GM19438 (cell line): Measurements from ENCODE around the gene ZNF335.
"Not testable (repeated sequence)": the region's sequence is repeated elsewhere in the genome, so short reads cannot be mapped to it uniquely, and the experiment has no call there.

Source experiments
- ATAC-seq: cut with Tn5 transposase; IDR thresholded peaks from one replicate; pipeline ENCODE4 v1.9.1; 2021; ENCODE audit warnings: low read depth; ENCODE audit not compliant: unreplicated experiment

ZNF335 gene

DNA sequence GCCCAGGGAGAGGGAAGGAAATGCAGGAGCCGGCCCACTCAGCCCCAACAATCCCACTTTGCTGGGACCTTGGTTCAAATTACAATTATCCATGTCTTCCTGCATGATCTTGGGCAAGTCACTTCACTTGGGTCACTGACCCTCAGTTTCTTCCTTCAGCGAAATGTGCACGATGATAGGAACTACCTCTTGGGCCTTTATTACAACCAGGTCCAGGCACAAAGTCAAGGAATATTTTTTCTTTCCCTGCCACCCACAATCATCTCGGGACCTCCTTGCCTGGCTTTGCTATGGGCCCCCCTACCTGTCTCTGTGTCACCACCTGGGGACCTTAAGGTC is 59.7 kb downstream of the ZNF335 start:
- ATAC-seq, result no peak

DNA sequence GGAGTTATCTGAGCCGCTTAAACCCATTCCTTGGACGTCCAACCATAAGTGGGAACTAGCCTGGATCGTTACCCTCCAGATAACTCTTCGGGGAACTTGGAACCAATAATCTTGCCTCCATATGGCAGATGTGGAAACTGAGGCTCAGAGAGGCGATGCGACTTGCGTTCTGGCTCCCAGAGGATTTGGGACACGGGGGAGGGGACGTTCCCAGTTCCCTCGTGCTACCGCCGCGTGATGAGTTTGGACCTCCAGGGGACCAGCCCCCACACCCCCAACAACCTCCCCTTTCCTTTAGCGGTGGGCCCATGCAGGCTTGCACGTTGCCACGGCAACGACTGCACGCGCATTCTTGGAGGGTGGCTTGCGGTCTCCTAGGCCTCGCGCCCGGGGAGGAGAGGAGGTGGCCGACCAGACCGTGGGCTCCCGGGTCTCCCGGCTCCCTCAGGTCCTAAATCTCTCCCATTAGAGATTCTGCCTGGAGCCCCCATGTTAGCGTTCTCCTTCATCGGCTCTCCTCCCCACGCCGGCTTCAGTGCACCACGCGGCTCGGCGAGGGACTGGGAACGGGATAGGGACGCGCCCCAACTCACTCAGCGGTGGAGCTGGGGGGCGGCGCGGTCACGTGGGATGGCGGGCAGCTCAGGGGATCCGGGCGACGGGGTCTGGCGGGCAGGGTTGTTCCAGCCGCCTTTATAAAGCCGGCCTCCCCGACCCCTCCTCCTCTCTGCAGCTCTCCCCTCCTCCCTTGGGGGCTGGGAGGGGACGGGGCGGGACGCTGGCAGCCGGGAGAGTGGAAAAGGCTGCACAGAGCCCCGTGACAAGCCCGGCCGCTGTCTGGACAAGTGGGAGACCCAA is 60.3 kb downstream of the ZNF335 start, which contains the start of gene PLTP:
TSS of gene PLTP (minus strand) at position 670 of the 858 bp plus-strand sequence. CDS start 703 bp downstream, outside the sequence.
- no peak for ATAC-seq

DNA sequence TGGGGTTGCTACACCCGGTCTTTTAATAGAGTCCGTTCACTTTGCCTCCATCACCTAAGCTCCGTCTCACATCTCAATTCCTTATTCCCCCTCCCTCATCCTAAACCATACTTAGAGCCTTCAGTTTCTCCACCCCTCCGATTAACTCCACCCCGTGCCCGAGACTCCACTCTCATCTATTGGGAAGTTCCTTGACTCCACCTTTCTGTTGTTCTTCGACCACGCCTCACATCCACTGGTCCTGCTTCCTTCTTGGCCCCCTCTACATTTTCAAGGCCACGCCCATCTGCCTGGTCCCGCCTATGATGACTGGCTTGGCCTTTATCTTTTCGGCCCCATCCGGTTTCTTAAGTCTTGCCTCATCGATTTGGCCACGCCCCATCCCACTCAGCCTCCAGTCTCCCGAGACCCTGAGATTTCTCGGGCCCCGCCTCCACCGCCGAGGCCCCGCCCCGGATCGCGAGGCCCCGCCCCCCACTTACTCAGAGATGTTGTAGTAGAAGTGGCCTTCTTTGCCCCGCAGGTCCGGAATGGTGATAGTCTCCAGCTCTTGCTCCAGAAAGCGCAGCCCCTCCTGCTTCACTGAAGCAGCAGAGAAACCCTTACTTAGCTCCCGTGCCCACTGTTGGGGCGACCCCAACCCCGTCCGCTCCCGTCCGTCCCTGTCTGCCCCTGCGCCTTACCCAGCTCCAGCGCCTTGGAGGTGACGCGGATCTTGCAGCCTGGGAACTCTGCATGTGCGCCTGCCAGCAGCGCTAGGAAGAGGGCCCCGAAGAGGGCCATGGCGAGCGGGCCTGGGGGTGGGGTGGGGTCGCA is 61.1 kb downstream of the ZNF335 start:
- ATAC-seq, result peak; percentile 92

DNA sequence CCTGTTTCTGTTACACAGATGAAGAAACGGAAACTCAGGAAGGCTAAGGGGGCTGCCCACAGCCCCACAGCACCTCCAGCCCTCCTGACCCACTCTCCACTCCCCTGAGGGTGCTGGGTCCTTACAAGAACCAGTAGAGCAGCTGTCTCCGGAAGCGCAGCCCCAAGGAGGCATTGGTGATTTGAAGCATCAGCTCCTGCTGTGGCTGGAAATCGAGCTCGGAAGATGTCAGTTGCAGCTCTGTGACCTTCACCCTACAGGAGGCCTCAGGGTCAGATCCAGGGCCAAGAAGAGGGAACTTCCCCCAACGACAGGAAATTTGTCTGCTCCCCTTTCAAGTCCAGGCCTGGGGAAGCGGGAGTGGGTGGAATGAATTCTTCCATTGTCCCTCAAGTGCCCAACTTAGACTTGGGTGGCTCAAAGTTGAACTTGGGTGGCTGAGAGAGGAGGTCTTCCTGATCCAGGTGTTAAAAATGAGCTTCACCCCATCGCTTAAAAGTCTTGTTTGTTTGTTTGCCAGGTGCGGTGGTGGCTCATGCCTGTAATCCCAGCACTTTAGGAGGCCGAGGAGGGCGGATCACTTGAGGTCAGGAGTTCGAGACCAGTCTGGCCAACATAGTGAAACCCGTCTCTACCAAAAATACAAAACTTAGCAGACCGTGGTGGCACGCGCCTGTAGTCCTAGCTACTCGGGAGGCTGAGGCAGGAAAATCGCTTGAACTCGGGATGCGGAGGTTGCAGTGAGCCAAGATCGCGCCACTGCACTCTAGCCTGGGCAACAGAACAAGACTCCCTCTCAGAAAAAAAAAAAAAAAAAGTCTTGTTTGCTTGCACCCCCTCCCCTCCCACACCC is 62.0 kb downstream of the ZNF335 start:
- no peak for ATAC-seq

DNA sequence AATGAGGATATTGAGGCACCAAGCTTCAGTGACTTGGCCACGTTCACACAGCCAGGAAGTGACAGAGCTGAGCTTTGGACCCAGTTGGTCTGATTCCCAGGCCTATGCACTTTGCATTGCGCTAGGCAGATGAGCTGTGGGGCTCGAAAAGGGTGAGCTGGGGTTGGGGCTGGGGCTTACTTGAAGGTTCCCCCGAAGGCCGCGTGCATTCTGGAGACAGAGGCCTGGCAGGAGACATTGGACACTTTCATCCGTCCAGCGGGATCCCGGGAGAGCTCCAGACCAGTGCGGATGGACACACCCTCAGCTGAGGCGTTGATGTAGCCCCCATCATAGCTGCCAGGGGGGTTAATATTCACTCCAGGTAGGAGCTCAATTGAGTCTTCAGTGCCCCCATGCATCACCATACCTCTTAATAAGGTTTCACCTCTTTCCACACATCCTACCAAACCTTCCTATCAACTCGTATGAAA is 62.6 kb downstream of the ZNF335 start:
- ATAC-seq, result no peak

DNA sequence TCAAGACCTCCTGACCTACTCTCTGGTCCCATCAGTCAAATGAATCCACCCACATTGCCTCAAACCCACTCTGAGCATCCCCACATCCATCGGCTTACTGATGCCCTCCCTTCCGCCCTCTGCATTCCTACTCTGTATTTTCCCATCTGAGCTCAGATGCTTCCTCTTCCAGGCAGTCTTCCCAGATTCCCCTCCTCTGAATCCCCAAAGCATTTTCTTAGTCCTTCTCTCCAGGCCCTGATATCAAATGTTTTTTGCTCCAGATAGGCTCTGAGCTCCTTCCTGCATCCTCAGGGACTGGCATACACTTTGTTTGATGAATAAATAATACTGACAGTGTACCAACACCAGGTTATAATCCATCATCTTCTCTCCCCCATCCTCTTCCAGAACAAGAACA is 63.9 kb downstream of the ZNF335 start:
- no peak for ATAC-seq

DNA sequence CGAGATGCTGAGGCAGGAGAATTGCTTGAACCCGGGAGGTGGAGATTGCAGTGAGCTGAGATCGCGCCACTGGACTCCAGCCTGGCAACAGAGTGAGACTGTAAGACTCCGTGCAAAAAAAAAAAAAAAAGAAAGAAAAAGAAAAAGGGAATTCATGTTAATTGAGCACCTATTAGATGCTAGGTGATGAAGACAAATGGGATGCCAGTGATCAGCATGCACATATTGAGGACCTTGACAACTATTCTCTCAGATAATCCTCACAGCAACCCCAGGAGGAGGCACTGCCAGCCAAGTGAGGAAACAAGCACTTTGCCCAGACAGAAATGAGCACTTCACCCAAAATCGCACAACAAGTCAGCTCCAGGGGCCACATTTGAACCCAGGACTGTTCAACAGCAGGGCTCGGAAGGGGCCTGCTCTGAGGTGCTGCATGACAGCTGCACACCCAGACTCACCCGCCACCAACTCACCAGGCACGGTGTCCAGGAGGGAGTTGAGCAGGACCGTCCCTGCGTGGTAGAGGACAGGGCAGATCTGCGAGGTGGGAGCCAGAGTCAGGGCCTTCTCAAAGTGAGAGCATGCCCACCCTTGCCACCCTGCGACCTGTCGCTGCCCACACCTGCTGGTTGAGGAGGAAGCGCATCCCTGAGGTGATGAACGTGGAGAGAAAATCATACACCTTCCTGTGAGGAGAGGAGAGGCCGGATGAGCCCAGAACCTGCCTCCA is 64.6 kb downstream of the ZNF335 start:
- no peak for ATAC-seq

DNA sequence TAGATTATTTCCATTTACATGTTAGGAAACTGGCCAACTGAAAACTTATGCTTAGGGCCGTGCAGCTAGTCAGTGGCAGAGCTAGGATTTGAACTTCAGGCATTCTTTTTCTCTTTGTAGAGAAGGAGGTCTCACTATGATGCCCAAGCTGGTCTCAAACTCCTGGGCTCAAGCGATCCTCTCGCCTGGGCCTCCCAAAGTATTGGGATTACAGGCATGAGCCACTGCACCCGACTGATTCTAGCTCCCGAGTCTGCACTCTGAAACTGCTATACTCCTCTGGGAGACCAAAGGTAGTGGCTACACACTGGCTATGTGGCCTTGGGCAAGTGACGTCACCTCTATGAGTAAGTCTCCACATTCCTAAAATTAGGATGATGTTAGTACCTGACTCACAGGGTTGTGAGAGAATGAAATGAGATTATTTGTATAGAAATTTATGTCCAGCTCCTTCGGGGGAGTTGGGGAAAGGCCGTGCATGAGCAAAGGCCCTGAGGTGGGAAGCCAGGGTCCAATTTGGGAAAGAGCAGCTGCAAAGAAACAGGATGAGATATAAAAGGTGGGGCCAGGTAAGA is 66.4 kb downstream of the ZNF335 start:
- no peak for ATAC-seq

DNA sequence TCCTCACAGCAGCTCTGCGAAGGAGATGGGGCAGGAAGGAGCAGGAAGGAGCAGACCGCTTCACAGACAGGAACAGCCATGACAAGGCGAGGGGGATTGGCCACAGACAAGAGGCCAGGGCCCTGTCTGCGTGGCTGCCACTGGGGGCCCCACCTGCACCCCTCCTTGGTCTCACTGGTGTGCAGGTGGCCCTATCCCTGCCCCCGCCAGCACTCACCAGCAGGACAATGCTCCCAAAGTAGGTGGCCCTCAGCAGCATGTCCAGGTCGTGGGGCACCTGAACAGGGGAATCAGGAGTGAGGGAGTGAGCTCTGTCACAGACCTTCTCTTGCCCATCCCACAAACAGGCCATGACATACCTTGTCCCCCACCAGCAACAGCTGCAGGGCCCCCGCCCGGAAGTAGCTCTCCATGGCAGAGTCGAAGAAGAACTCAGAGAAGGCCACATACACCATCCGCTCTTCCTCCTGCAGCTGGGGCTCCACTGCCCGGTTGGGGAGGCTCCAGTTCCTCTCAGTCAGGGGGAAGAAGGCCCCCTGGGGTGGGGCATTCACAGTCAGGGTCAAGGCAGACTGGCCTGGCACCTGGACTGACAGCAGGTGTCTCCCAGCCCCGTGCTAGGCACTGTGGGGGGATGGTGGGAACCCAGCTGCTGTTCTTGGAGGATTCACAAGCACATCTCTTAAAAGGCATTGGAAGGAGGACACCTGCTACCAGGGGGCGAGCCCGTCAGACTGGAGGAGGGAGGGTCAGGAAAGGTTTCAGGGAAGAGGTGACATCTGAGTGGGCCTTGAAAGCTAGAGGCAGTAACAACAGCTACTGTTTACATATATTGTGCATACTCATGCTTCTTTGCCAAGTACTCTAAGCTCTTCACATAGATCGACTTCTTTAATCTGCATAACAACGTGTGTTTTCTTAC is 67.2 kb downstream of the ZNF335 start:
- no peak for ATAC-seq

DNA sequence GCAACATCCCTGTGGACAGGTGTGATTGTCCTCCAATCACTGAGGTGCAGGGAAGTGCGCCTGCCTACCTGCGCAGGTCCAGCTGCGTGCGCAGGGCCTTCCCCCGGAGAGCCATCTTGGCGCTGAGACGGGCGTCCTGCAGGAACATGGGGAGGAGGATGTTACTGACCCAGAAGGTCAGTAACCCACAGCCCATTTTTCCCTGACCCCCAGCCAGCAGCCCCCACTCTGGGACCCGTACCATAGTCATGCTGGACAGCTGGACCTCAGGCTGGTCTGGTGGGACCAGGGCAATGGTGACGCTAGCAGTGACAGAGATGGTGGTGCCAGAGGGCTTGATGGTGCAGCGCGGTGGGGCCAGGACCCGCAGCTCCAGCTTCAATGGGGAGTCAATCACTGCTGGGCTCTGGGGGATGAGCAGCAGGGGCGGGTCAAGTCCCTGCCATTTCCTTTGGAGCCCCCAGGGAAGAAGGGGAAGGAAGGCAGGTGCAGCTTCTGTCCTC is 69.8 kb downstream of the ZNF335 start:
- no peak for ATAC-seq

DNA sequence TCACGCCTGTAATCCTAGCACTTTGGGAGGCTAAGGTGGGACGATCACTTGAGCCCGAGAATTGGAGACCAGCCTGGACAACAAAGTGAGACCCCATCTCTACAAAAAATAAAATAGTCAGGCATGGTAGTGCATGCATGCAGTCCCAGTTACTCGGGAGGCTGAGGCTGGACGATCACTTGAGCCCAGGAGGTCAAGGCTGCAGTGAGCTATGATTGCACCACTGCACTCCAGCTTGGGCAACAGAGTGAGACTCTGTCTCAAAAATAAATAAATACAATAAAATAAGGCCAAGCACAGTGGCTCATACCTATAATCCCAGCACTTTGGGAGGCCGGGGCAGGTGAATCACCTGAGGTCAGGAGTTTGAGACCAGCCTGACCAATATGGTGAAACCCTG is 70.7 kb downstream of the ZNF335 start:
- ATAC-seq, result not testable (repeated sequence)

DNA sequence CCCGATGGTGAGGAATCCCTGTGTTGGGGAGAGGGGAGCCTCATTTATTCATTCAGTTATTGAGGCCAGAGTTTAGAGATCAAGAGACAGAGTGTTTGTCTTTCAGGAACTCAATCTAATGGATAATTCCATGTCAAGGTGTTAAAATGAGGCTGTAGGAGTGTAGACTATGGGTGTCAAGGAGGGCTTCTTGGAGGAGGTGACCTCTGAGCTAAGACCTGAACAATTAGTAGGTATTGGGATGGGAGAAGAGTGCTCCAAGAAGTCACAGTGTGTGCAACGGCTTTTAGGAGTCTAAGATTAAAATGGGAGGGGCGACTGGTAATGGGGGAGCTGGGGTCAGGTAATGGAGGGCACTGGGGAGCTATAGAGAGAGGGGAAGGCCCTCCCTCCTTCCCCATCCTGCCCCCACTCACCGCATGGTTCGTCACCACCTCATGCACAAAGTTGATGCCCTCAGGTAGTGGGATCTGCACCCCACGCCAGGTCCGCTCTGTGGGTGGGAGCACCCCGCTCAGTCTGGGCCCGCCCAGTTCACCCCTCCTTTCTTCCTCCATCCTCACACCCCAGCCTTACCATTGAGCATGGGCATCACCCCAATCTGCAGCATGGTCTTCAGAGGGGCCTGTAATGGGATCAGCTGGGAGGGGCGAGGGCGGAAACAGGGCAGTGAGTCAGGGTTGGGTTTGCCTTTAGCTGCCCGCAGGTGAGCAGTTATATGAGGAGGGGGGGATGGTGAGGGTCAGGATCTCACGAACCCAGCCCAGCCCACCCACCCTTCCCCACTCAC is 72.8 kb downstream of the ZNF335 start:
- no peak for ATAC-seq
